GM23248 (cell line): ENCODE data around the gene VPS8. TPM values are rescaled to one million over a fixed set of nuclear protein-coding genes. Genes with fewer than 3 reads are reported as not detected.

Source experiments
- DNase-seq: peaks from one replicate; pipeline ENCODE4 v3.0.0-alpha.2; 2015
- H2AFZ ChIP-seq: fragments of 200-600 bp; sonication (generic); 2 replicates; pipeline ENCODE4 v1.6.1; 2016; ENCODE audit warnings: antibody characterized with exemption
- H3F3A ChIP-seq: fragments of 200-600 bp; sonication (generic); 2 replicates; pipeline ENCODE4 v1.6.1; 2016; ENCODE audit warnings: mild to moderate bottlenecking, antibody characterized with exemption, mixed run types; ENCODE audit not compliant: insufficient read depth
- H3K27ac ChIP-seq: fragments of 200-600 bp; sonication (generic); 2 replicates; pipeline ENCODE4 v1.5.1; 2016; ENCODE audit warnings: mild to moderate bottlenecking
- H3K27me3 ChIP-seq: fragments of 200-600 bp; sonication (generic); replicated peaks from 2 replicates; pipeline ENCODE4 v1.6.1; 2016; ENCODE audit warnings: mild to moderate bottlenecking; ENCODE audit not compliant: insufficient read depth
- H3K36me3 ChIP-seq: fragments of 200-600 bp; sonication (generic); 2 replicates; pipeline ENCODE4 v1.6.1; 2016; ENCODE audit warnings: low read depth, mild to moderate bottlenecking
- H3K4me1 ChIP-seq: fragments of 200-600 bp; sonication (generic); 2 replicates; pipeline ENCODE4 v1.6.1; 2016; ENCODE audit warnings: mild to moderate bottlenecking; ENCODE audit not compliant: insufficient read depth
- H3K4me2 ChIP-seq: fragments of 200-600 bp; sonication (generic); one replicate; pipeline ENCODE4 v1.6.1; 2016; ENCODE audit warnings: mild to moderate bottlenecking; ENCODE audit not compliant: unreplicated experiment
- H3K4me3 ChIP-seq: fragments of 200-600 bp; sonication (generic); 2 replicates; pipeline ENCODE4 v1.5.1; 2016; ENCODE audit warnings: mild to moderate bottlenecking
- H3K79me2 ChIP-seq: fragments of 200-600 bp; sonication (generic); 2 replicates; pipeline ENCODE4 v1.6.1; 2016; ENCODE audit warnings: mild to moderate bottlenecking; ENCODE audit not compliant: insufficient read depth
- H3K9ac ChIP-seq: fragments of 200-600 bp; sonication (generic); 2 replicates; pipeline ENCODE4 v1.6.1; 2016; ENCODE audit warnings: mild to moderate bottlenecking
- H3K9me2 ChIP-seq: fragments of 200-600 bp; sonication (generic); 2 replicates; pipeline ENCODE4 v1.6.1; 2016; ENCODE audit warnings: mixed run types, mild to moderate bottlenecking, moderate library complexity; ENCODE audit not compliant: insufficient read depth
- H3K9me3 ChIP-seq: fragments of 200-600 bp; sonication (generic); one replicate; pipeline ENCODE4 v1.6.1; 2017; ENCODE audit warnings: low read depth
- H4K20me1 ChIP-seq: fragments of 200-600 bp; sonication (generic); 2 replicates; pipeline ENCODE4 v1.6.0; 2016; ENCODE audit not compliant: insufficient read depth
- EZH2 ChIP-seq: fragments of 200-600 bp; sonication (generic); IDR thresholded peaks from 2 replicates; pipeline ENCODE4 v1.6.1; 2018; ENCODE audit warnings: antibody characterized with exemption, mild to moderate bottlenecking; ENCODE audit not compliant: insufficient read depth, poor library complexity, severe bottlenecking
- EZH2phosphoT487 ChIP-seq: fragments of 200-600 bp; sonication (generic); IDR thresholded peaks from 2 replicates; pipeline ENCODE4 v1.6.1; 2018; ENCODE audit warnings: antibody characterized with exemption, moderate library complexity, mild to moderate bottlenecking, low read depth; ENCODE audit not compliant: insufficient read depth
- WGBS, 2 experiments: methylation state at CpG; one replicate each; pipeline ENCODE4 v1.1.6; 2015 to 2017; ENCODE audit warnings: low lambda C conversion rate in 2 of 2, low coverage in 1 of 2; ENCODE audit errors: missing lambda C conversion rate in 2 of 2; 5-methylcytosine and 5-hydroxymethylcytosine counted together
- in situ Hi-C: fragments of 300-500 bp; cut with MboI; formaldehyde crosslinking; loops from 2 replicates; pipeline ENCODE4 v1.15.0; 2020
- polyA plus RNA-seq: library from polyadenylated mRNA; unstranded; fragments of >200 nt; fragmentation: Nextera tagmentation; extraction: Ambion mirVana; gene quantifications from 2 replicates; pipeline ENCODE4 v1.2.1, GENCODE V29; 2016
- total RNA-seq: library from RNA; depleted of rRNA; stranded (reverse); fragments of >200 nt; shearing (Covaris generic); gene quantifications from 2 replicates; pipeline ENCODE4 v1.2.3, GENCODE V29; 2014

VPS8 gene
- total and polyA plus RNA-seq, 2 experiments from 2014 or later, result 17.8 to 45.5 TPM

- Histone ChIP-seq H3K9me2 (no peaks in the 10 kb centered on the region), H3K4me1 (no peaks in the 10 kb centered on the region), H3F3A (no peaks in the 10 kb centered on the region), H3K9ac (no peak overlapping the region), H3K27me3 (no peaks in the 10 kb centered on the region), H2AFZ (no peak overlapping the region), H3K27ac (no peak overlapping the region), H3K79me2 (no peaks in the 10 kb centered on the region), H3K4me3 (no peak overlapping the region), H3K9me3 (no peaks in the 10 kb centered on the region), H3K4me2 (no peak overlapping the region), H3K36me3 (no peaks in the 10 kb centered on the region), H4K20me1 (no peaks in the 10 kb centered on the region)
- 64 to 68% methylated on average over 1 to 2 of the region's 2 CpGs for WGBS, 2 experiments
- TF ChIP-seq EZH2 (no peak), EZH2phosphoT487 (no peak)
- no peak for DNase-seq
- in situ Hi-C loops, result no loop called here
Observed at GRCh38 chr3:184941408-184941807, 129.4 kb downstream of the VPS8 start.

- no peak for TF ChIP-seq EZH2phosphoT487
- no peak for TF ChIP-seq EZH2
- DNase-seq, result no peak
- in situ Hi-C loops, result no loop called here
- H3K4me3 ChIP-seq, result no peak overlapping the region
- no peak overlapping the region for H3K9ac ChIP-seq
- no peaks in the 10 kb centered on the region for H3K9me2 ChIP-seq
- 94 to 96% methylated on average over 3 of the region's 3 CpGs for WGBS, 2 experiments
- no peaks in the 10 kb centered on the region for H3F3A ChIP-seq
- H3K9me3 ChIP-seq, result no peaks in the 10 kb centered on the region
- H3K27me3 ChIP-seq, result no peaks in the 10 kb centered on the region
- H4K20me1 ChIP-seq, result no peaks in the 10 kb centered on the region
- no peaks in the 10 kb centered on the region; the same call in 1 of the 2 replicates for H3K36me3 ChIP-seq
- H3K79me2 ChIP-seq, result no peaks in the 10 kb centered on the region
- H3K27ac ChIP-seq, result no peak overlapping the region
- H3K4me2 ChIP-seq, result no peak overlapping the region
- H2AFZ ChIP-seq, result no peak overlapping the region
- H3K4me1 ChIP-seq, result no peaks in the 10 kb centered on the region
Observed at GRCh38 chr3:184942735-184943134, 130.8 kb downstream of the VPS8 start.

- DNase-seq, result no peak
- Histone ChIP-seq H3F3A (no peaks in the 10 kb centered on the region), H3K9me2 (no peaks in the 10 kb centered on the region), H3K9me3 (no peaks in the 10 kb centered on the region), H3K79me2 (no peaks in the 10 kb centered on the region), H2AFZ (no peak overlapping the region), H3K36me3 (no peaks in the 10 kb centered on the region; the same call in 1 of the 2 replicates), H3K4me2 (no peak overlapping the region), H4K20me1 (no peaks in the 10 kb centered on the region), H3K27ac (no peak overlapping the region), H3K9ac (no peak overlapping the region), H3K4me1 (no peaks in the 10 kb centered on the region), H3K27me3 (no peaks in the 10 kb centered on the region), H3K4me3 (no peak overlapping the region)
- WGBS, 2 experiments, result 98 to 99% methylated on average over 3 of the region's 3 CpGs
- in situ Hi-C loops, result no loop called here
- no peak for TF ChIP-seq EZH2phosphoT487
- no peak for TF ChIP-seq EZH2
Observed at GRCh38 chr3:184944241-184944640, 132.3 kb downstream of the VPS8 start.

DNA sequence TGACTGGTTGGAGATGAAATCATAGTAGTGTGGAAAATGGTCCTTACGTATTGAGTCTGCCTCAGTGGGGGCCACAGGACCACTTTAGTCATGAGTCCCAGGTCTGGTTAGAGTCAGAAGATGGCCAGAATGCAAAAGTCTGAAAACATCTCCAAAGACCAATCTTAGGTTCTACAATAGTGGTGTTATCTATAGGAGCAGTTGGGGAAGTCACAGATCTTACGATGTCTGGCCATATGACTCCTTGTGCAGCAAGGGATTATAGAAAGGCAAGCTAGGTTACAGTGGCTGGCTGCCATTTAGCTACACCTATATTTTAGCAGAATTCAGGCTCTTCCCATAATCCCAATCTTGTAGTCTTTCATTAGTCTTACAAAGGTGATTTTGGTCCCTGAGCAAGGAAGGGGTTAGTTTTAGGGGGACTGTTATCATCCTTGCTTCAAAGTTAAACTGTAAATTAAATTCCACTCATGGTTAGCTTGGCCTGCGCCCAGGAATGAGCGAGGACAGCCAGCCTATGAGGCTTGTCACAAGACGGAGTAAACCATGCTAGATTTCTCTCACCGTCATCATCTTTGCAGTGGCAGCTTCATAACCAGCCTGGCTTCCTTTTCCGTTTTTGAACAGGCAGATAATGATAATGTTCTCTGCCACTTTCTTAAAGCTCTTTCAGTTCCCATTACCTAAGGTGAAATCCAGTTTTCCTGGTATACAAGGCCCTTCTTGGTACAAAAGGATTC is 134.1 kb downstream of the VPS8 start:
- TF ChIP-seq EZH2, result no peak
- no peak for TF ChIP-seq EZH2phosphoT487
- Histone ChIP-seq H3K27me3 (no peaks in the 10 kb centered on the region), H2AFZ (no peak overlapping the region), H3K36me3 (no peaks in the 10 kb centered on the region; the same call in 1 of the 2 replicates), H3F3A (no peaks in the 10 kb centered on the region), H3K9me3 (no peaks in the 10 kb centered on the region), H3K9ac (no peak overlapping the region), H3K9me2 (no peaks in the 10 kb centered on the region), H3K4me3 (no peak overlapping the region), H4K20me1 (no peaks in the 10 kb centered on the region), H3K27ac (no peak overlapping the region), H3K4me1 (no peaks in the 10 kb centered on the region), H3K79me2 (no peaks in the 10 kb centered on the region), H3K4me2 (no peak overlapping the region)
- 95% methylated on average over 7 of the region's 7 CpGs for WGBS, 2 experiments
- DNase-seq, result no peak
- in situ Hi-C loops, result no loop called here

- in situ Hi-C loops, result no loop called here
- no peak for DNase-seq
- H3K27ac ChIP-seq, result no peak overlapping the region
- no peaks in the 10 kb centered on the region for H3K27me3 ChIP-seq
- H3K79me2 ChIP-seq, result no peaks in the 10 kb centered on the region
- TF ChIP-seq EZH2phosphoT487 (no peak), EZH2 (no peak)
- H3F3A ChIP-seq, result no peaks in the 10 kb centered on the region
- H3K4me3 ChIP-seq, result no peak overlapping the region
- H3K9me2 ChIP-seq, result no peaks in the 10 kb centered on the region
- H4K20me1 ChIP-seq, result no peaks in the 10 kb centered on the region
- no peaks in the 10 kb centered on the region for H3K4me1 ChIP-seq
- no peak overlapping the region for H3K4me2 ChIP-seq
- H3K36me3 ChIP-seq, result no peaks in the 10 kb centered on the region; the same call in 1 of the 2 replicates
- H3K9ac ChIP-seq, result no peak overlapping the region
- no peaks in the 10 kb centered on the region for H3K9me3 ChIP-seq
- H2AFZ ChIP-seq, result no peak overlapping the region
- 90 to 96% methylated on average over 3 of the region's 3 CpGs for WGBS, 2 experiments
Observed at GRCh38 chr3:184946917-184947316, 135.0 kb downstream of the VPS8 start.
